CD4-positive, CD25-positive, alpha-beta regulatory T cell (primary cell): Measurements from ENCODE around the gene AAR2. TPM values are rescaled to one million over a fixed set of nuclear protein-coding genes. Genes with fewer than 3 reads are reported as not detected.

Experiments
- polyA plus RNA-seq, 4 donors: library from polyadenylated mRNA; unstranded; fragments of 300-500 nt; fragmentation: Illumina TruSeq; gene quantifications; one replicate each; pipeline ENCODE4 v1.2.3, GENCODE V29; 2021
- total RNA-seq: library from RNA; stranded (reverse); gene quantifications from one replicate; pipeline ENCODE4 v1.2.3, GENCODE V29; 2022

Gene AAR2
- total and polyA plus RNA-seq, 5 donors from 2014 or later, result 18.0 to 58.3 (median 49.0) TPM

Other genes with a start within 250 kb of the AAR2 start
- 0.54 TPM for gene EPB41L1, start 81.7 kb upstream of the AAR2 start, total RNA-seq
- not detected for gene EPB41L1, start 81.7 kb upstream of the AAR2 start, polyA plus RNA-seq
- gene DLGAP4, start 69.9 kb downstream of the AAR2 start, total RNA-seq, result 43.5 TPM
- gene DLGAP4, start 69.9 kb downstream of the AAR2 start, polyA plus RNA-seq, result 10 to 100 TPM; 10.8 to 15.2 (median 14.2) TPM